ENCODE results near the gene SPRR3.

DNA sequence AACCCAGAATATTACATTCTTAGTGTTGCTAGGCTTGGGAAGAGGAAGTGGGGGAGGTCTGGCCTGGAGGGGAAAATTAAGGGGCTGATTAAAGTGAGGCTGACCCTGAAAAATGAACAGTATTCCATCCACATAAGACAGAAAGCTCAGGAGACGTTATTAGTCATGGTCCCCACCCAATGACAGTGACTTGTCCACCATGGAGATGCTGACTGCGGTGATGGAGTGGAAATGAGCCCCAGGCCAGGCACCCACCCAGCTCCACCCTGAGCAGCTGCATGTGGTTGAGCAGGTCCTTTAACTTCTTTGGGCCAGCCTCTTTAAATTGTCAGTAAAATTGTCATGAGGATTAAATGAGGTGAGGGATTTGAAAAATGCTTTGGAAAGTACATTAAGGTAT is 32.5 kb upstream of the SPRR3 start:
- TF ChIP-seq, protein P1, sequence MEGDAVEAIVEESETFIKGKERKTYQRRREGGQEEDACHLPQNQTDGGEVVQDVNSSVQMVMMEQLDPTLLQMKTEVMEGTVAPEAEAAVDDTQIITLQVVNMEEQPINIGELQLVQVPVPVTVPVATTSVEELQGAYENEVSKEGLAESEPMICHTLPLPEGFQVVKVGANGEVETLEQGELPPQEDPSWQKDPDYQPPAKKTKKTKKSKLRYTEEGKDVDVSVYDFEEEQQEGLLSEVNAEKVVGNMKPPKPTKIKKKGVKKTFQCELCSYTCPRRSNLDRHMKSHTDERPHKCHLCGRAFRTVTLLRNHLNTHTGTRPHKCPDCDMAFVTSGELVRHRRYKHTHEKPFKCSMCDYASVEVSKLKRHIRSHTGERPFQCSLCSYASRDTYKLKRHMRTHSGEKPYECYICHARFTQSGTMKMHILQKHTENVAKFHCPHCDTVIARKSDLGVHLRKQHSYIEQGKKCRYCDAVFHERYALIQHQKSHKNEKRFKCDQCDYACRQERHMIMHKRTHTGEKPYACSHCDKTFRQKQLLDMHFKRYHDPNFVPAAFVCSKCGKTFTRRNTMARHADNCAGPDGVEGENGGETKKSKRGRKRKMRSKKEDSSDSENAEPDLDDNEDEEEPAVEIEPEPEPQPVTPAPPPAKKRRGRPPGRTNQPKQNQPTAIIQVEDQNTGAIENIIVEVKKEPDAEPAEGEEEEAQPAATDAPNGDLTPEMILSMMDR (IDR thresholded peaks at IDR 0.05): no peak
- TF ChIP-seq POLR2A (IDR thresholded peaks at IDR 0.05) (no peak), POLR2AphosphoS5 (IDR thresholded peaks at IDR 0.05) (no peak)

Data from breast epithelium (tissue), 3 donors.